Nephron progenitor cell (in vitro differentiated cells): ENCODE measurements around the gene ALPL.
"Not testable (repeated sequence)": the region's sequence is repeated elsewhere in the genome, so short reads cannot be mapped to it uniquely, and the experiment has no call there.

ENCODE experiments used
- DNase-seq: peaks from one replicate; pipeline ENCODE4 v3.0.0; 2021
- H3K27ac Mint-ChIP-seq: 2 replicates; pipeline ENCODE4 v1.8.0; 2021; ENCODE audit warnings: mild to moderate bottlenecking, moderate library complexity, mixed read lengths
- H3K27me3 Mint-ChIP-seq: 2 replicates; pipeline ENCODE4 v1.8.0; 2021; ENCODE audit warnings: mild to moderate bottlenecking, low read depth, mixed read lengths; ENCODE audit not compliant: poor library complexity
- H3K36me3 Mint-ChIP-seq: 2 replicates; pipeline ENCODE4 v1.8.0; 2021; ENCODE audit warnings: low read depth, mixed read lengths
- H3K4me1 Mint-ChIP-seq: 2 replicates; pipeline ENCODE4 v1.8.0; 2021; ENCODE audit warnings: mixed read lengths
- H3K4me3 Mint-ChIP-seq: 2 replicates; pipeline ENCODE4 v1.8.0; 2021; ENCODE audit warnings: mild to moderate bottlenecking, moderate library complexity, mixed read lengths
- H3K9me3 Mint-ChIP-seq: 2 replicates; pipeline ENCODE4 v1.8.0; 2021; ENCODE audit warnings: mild to moderate bottlenecking, moderate library complexity, mixed read lengths
- TF ChIP-seq, protein P1 (sequence below): fragments of 200-600 bp; sonication (generic); IDR thresholded peaks from 2 replicates; pipeline ENCODE4 v1.5.0; 2021; ENCODE audit warnings: antibody characterized with exemption

Gene ALPL

DNA sequence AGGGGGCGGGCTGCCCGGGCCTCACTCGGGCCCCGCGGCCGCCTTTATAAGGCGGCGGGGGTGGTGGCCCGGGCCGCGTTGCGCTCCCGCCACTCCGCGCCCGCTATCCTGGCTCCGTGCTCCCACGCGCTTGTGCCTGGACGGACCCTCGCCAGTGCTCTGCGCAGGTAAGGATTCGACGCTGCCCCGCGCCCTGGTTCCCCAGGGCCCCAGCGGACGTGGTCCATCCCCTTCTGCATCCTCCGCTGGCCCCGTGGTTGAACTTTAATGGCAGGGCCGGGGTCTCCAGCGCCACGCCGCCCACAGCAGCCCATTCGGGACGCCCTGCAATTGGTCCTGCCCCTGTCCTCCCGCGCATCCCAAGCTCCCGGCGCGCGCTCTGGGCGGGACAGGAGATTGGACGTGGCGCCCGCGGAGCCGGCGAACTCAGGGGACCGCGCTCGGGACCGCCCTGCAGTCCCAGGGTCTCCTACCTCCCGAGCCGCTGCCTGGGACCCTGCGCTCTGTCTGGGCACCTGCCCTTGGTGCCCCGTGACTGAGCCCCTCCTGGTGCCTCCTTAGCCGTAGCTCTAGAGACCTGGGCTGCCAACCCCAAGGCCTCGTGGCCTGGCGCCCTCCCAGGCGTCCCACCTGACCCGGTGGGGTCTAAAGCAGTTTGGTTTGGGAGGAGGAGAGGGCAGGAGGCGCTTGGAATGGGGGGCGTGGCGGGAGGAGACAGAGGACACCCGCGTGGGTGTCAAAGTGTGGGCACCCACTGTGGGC lies at the start of gene ALPL:
TSS of gene ALPL (plus strand) at position 73 of the 762 bp plus-strand sequence. CDS start 44,659 bp downstream, outside the sequence.
- Mint-ChIP-seq H3K4me1 (peaks cover 34% of the 10 kb centered on the region), H3K27ac (peak within 1 kb of the TSS; percentile 18), H3K36me3 (no peaks in the 10 kb centered on the region), H3K9me3 (no peaks in the 10 kb centered on the region), H3K4me3 (peak within 1 kb of the TSS; percentile 87), H3K27me3 (peaks cover 31% of the 10 kb centered on the region)
- peak; percentile 53 for DNase-seq
- TF ChIP-seq, protein P1, sequence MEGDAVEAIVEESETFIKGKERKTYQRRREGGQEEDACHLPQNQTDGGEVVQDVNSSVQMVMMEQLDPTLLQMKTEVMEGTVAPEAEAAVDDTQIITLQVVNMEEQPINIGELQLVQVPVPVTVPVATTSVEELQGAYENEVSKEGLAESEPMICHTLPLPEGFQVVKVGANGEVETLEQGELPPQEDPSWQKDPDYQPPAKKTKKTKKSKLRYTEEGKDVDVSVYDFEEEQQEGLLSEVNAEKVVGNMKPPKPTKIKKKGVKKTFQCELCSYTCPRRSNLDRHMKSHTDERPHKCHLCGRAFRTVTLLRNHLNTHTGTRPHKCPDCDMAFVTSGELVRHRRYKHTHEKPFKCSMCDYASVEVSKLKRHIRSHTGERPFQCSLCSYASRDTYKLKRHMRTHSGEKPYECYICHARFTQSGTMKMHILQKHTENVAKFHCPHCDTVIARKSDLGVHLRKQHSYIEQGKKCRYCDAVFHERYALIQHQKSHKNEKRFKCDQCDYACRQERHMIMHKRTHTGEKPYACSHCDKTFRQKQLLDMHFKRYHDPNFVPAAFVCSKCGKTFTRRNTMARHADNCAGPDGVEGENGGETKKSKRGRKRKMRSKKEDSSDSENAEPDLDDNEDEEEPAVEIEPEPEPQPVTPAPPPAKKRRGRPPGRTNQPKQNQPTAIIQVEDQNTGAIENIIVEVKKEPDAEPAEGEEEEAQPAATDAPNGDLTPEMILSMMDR, result no peak

DNA sequence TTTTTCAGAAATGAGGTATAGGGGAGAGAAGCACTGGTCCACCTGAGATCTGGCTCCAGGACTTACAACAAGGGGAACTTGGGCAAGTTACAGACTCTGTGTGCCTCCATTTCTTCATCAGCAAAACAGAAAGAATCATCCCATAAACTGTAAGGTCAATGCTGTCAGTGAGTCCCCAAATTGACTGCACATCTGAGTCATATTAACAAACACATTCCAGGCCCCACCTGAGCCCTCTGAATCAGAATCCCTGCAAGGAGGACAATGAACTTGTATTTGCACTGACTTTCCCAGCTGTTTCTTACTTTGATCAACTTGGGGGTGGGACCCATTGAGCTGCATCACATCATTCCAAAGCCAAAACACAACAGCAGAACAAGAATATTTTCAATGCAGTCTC lies 44.1 kb upstream of the ALPL start:
- not testable (repeated sequence) for H3K4me3 Mint-ChIP-seq, H3K9me3 Mint-ChIP-seq, DNase-seq, H3K4me1 Mint-ChIP-seq, H3K27ac Mint-ChIP-seq, H3K36me3 Mint-ChIP-seq, H3K27me3 Mint-ChIP-seq

DNA sequence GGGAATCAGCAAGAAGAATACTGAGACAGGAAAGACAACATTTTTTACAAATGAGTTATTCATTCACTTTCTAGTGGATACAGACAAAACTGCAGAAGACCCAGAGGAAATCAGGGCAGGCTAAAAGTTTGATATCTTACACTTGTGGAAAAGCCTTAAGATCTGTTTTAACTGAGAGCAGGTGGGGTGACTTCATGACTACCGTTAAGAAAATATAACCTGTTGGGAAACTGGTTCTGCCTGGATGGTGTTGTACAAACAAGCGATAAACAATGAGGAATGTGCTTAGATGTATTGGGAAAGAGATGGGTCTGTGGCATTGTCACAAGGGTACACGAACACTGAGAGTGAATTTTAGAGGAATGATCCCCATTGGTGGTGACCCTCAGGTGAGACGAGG lies 41.3 kb upstream of the ALPL start:
- H3K36me3 Mint-ChIP-seq, result peaks cover 21% of the 10 kb centered on the region
- H3K27ac Mint-ChIP-seq, H3K9me3 Mint-ChIP-seq, H3K4me1 Mint-ChIP-seq, DNase-seq, H3K4me3 Mint-ChIP-seq, H3K27me3 Mint-ChIP-seq: not testable (repeated sequence)

DNA sequence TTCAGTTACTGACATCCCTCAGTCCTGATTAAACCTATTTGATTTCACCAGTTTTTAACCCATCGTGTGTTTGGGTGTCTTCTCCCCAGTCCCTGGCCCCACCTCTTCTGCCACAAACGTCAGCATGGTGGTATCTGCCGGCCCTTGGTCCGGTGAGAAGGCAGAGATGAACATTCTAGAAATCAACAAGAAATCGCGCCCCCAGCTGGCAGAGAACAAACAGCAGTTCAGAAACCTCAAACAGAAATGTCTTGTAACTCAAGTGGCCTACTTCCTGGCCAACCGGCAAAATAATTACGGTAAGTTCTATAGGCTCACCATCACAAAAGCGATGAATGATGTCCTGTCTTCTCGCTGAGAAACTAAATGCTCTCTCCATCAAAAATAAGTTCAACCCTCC lies 40.6 kb upstream of the ALPL start:
- peaks cover 25% of the 10 kb centered on the region for H3K36me3 Mint-ChIP-seq
- DNase-seq, result peak; percentile 35
- no peak overlapping the region for H3K27ac Mint-ChIP-seq
- no peaks in the 10 kb centered on the region for H3K9me3 Mint-ChIP-seq
- H3K4me1 Mint-ChIP-seq, result no peaks in the 10 kb centered on the region
- no peak overlapping the region for H3K4me3 Mint-ChIP-seq
- TF ChIP-seq, protein P1, result peak; percentile 29
- no peaks in the 10 kb centered on the region for H3K27me3 Mint-ChIP-seq

DNA sequence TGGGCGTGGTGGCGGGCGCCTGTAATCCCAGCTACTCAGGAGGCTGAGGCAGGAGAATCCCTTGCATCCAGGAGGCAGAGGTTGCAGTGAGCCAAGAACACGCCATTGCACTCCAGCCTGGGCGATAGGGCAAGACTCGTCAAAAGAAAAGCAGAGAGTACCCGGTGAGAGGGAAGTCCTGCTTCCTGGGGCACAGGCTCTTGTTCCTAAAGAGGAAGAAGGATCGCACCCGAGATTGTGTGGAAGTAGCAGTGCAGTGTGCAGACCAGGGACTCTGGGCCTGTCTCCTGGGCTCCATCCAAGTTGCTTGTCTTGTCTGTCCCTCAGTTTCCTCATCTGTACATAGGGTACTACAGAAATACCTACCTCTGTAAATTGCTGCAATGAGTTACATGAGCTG lies 39.6 kb upstream of the ALPL start:
- Mint-ChIP-seq H3K4me3 (no peak overlapping the region), H3K27me3 (no peaks in the 10 kb centered on the region), H3K9me3 (no peaks in the 10 kb centered on the region), H3K27ac (no peak overlapping the region), H3K36me3 (peaks cover 35% of the 10 kb centered on the region), H3K4me1 (no peaks in the 10 kb centered on the region)
- TF ChIP-seq, protein P1, result no peak
- DNase-seq, result no peak

DNA sequence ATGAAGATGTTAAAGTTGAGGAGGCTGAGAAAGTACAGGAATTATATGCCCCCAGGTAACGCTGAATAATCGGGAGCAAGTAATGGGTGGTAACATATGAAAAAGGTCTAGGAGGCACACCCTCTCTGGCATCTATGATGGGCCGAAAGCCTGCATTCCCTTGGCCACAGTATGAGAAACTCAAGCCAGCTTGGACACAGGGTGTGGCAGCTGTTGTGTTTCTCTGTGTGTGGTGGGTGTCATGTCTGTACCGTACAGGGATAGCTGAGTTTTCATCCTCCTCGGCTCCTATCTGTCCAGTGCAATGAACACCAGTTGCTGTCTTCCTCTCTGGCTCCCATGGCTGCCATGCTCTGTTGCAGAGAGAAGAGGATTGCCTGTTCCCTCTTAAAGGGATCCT lies 36.4 kb upstream of the ALPL start:
- Mint-ChIP-seq H3K4me1 (no peaks in the 10 kb centered on the region), H3K9me3 (no peaks in the 10 kb centered on the region), H3K27ac (no peak overlapping the region), H3K27me3 (no peaks in the 10 kb centered on the region), H3K36me3 (peaks cover 60% of the 10 kb centered on the region), H3K4me3 (no peak overlapping the region)
- DNase-seq, result no peak
- TF ChIP-seq, protein P1, result no peak

DNA sequence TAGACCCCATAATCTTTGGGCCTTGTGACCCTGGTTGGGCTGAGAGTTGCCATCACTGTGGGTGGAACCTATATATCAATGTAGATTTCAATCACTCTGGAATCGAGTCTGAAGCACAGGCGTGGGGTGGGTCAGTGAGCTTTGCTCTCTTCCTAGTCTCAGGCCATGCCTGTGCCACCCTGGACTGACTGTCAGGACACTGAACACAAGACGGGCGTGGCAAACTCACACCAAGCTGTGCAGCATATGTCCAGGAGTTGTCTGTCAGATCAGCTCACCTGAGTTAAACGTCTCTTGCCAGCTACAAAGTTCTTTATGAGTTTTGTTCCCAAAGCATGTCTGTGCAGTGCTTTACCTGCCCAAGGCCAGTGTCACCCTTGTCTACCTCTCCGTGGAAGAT lies 30.9 kb upstream of the ALPL start:
- H3K27me3 Mint-ChIP-seq, result peaks cover 5% of the 10 kb centered on the region
- no peaks in the 10 kb centered on the region for H3K4me1 Mint-ChIP-seq
- no peak overlapping the region for H3K4me3 Mint-ChIP-seq
- DNase-seq, result no peak
- peaks cover 58% of the 10 kb centered on the region for H3K36me3 Mint-ChIP-seq
- no peaks in the 10 kb centered on the region for H3K9me3 Mint-ChIP-seq
- TF ChIP-seq, protein P1, result no peak
- no peak overlapping the region for H3K27ac Mint-ChIP-seq

DNA sequence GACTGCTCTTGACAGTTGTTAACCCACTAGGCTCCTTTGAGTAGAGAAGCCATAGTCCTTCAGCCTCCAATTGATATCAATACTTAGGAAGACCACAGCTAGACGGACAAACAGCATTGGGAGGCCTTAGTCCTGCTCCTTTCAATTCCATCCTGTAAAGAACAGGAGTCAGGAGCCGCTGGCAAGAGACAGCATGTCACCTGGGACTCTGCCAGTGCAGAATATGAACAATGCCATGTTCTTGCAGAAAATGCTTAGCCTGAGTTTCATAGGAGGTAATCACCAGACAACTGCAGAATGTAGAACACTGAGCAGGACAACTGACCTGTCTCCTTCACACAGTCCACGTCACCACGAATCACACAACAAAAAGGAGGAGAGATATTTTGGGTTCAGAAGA lies 25.3 kb upstream of the ALPL start:
- not testable (repeated sequence) for H3K4me1 Mint-ChIP-seq, H3K27me3 Mint-ChIP-seq, DNase-seq, H3K4me3 Mint-ChIP-seq, H3K27ac Mint-ChIP-seq, H3K9me3 Mint-ChIP-seq
- H3K36me3 Mint-ChIP-seq, result peaks cover 12% of the 10 kb centered on the region
